A673 (cell line): ENCODE measurements around the gene KIAA0040. TPM values are rescaled to one million over a fixed set of nuclear protein-coding genes. Genes with fewer than 3 reads are reported as not detected.

ENCODE experiments used
- BruUV-seq: library from RNA; stranded (reverse); fragments of 400-500 nt; replicated peaks from 2 replicates; lab custom pipeline; 2021; lab: Mats Ljungman, UMichigan
- CTCF ChIA-PET: fragments of 300-600 bp; sonication (Branson Sonifier 250); formaldehyde crosslinking; loops from one replicate; lab custom pipeline; 2022; ENCODE audit warnings: antibody characterized with exemption; lab: Charles Lee
- POLR2A ChIA-PET: fragments of 300-600 bp; sonication (Branson Sonifier 250); formaldehyde crosslinking; loops from one replicate; lab custom pipeline; 2022; ENCODE audit warnings: antibody characterized with exemption; ENCODE audit not compliant: low non-redundant PET; lab: Charles Lee
- DNase-seq: peaks from one replicate; pipeline ENCODE4 v3.0.0-alpha.2; 2015; ENCODE audit warnings: low spot score
- H3K27ac ChIP-seq: fragments of 200-600 bp; sonication (generic); 2 replicates; pipeline ENCODE4 v1.5.1; 2016; ENCODE audit warnings: mixed run types, low read depth, mild to moderate bottlenecking, mixed read lengths, antibody characterized with exemption, low read length; ENCODE audit not compliant: poor library complexity, severe bottlenecking
- H3K27me3 ChIP-seq: fragments of 200-600 bp; sonication (generic); replicated peaks from 2 replicates; pipeline ENCODE4 v1.6.1; 2017; ENCODE audit warnings: mixed run types, low read depth, mild to moderate bottlenecking, mixed read lengths, antibody characterized with exemption, low read length; ENCODE audit not compliant: insufficient read depth, poor library complexity
- H3K36me3 ChIP-seq: fragments of 200-600 bp; sonication (generic); 2 replicates; pipeline ENCODE4 v1.6.1; 2016; ENCODE audit warnings: mixed run types, mild to moderate bottlenecking, mixed read lengths, antibody characterized with exemption, low read length; ENCODE audit not compliant: insufficient read depth, poor library complexity, severe bottlenecking
- H3K4me1 ChIP-seq: fragments of 200-600 bp; sonication (generic); 2 replicates; pipeline ENCODE4 v1.6.1; 2017; ENCODE audit warnings: mixed run types, mild to moderate bottlenecking, mixed read lengths, antibody characterized with exemption, low read length; ENCODE audit not compliant: insufficient read depth, poor library complexity, severe bottlenecking
- H3K4me3 ChIP-seq: fragments of 200-600 bp; sonication (generic); 2 replicates; pipeline ENCODE4 v1.5.1; 2016; ENCODE audit warnings: low read depth, mixed run types, mild to moderate bottlenecking, mixed read lengths, low read length; ENCODE audit not compliant: poor library complexity, severe bottlenecking
- H3K9me3 ChIP-seq: fragments of 200-600 bp; sonication (generic); 2 replicates; pipeline ENCODE4 v1.6.1; 2016; ENCODE audit warnings: mixed run types, low read depth, mild to moderate bottlenecking, mixed read lengths, antibody characterized with exemption, low read length; ENCODE audit not compliant: poor library complexity, severe bottlenecking
- EZH2 ChIP-seq: fragments of 200-600 bp; sonication (generic); IDR thresholded peaks from 2 replicates; pipeline ENCODE4 v1.6.1; 2017; ENCODE audit warnings: borderline replicate concordance, low read depth, mild to moderate bottlenecking, mixed read lengths, antibody characterized with exemption, low read length; ENCODE audit not compliant: poor library complexity, severe bottlenecking
- intact Hi-C: fragments of 100-400 bp; cut with micrococcal nuclease; formaldehyde crosslinking; loops from one replicate; pipeline ENCODE4 v1.10.0; 2022; ENCODE audit not compliant: unreplicated experiment
- total RNA-seq: library from RNA; stranded (reverse); gene quantifications from 2 replicates; pipeline ENCODE4 v1.2.3, GENCODE V29; 2021
- TF ChIP-seq, protein P1 (sequence below): fragments of 300-800, 200-600 bp; sonication (generic); conservative IDR thresholded peaks from 2 replicates; pipeline ENCODE4 v1.5.1; 2017; ENCODE audit warnings: low read depth, mild to moderate bottlenecking, antibody characterized with exemption, low read length, moderate library complexity, mixed read lengths

KIAA0040 gene
- total RNA-seq, 1 experiment from 2014 or later: not detected

DNA sequence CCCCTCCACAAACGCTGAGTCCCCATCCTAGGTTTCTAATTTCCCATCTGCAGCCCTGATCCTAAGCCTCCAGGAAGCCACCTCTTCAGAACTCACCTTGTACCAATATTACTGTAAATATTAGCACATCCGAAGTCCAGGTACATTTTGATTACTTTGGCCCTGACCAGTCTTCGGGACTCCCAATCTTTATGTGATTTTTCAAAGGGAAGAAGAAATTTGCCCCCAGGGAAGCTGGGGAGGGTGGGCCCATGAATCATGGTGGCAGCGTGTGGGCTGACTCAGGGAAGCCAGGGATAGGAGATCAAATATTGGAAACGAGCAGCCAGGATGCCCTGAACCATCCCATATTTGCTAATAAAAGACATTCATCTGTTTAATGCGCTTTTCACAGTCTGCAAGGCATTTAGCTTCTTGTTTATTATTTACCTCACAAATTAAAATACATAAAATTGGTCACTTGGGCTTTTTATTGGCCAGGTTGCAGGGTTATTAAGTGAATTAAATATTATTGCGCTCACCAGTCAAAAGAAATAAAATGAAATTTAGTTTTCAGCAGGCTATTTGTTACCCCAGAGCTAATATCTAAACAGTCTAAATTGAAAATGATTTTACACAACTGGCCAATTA lies 46.6 kb downstream of the KIAA0040 start:
- H3K27ac ChIP-seq: no peak overlapping the region
- no peaks in the 10 kb centered on the region for H3K27me3 ChIP-seq
- POLR2A ChIA-PET: no interaction called here
- DNase-seq: no peak
- H3K36me3 ChIP-seq: no peaks in the 10 kb centered on the region
- H3K9me3 ChIP-seq: no peaks in the 10 kb centered on the region
- CTCF ChIA-PET: interaction anchor here (0.6 to 1.4 kb wide), 7 partner anchors 9 to 738 kb away, joined by 3 to 13 read pairs (median 6); no protein-coding TSS in a partner anchor
- no peak overlapping the region for H3K4me3 ChIP-seq
- H3K4me1 ChIP-seq: no peaks in the 10 kb centered on the region
- BruUV-seq: no TSS peak
- intact Hi-C loops: loop anchor here (5.0 kb wide), 1 partner anchor 119 kb away; no protein-coding TSS in a partner anchor
- TF ChIP-seq EZH2: no peak
- TF ChIP-seq, protein P1, sequence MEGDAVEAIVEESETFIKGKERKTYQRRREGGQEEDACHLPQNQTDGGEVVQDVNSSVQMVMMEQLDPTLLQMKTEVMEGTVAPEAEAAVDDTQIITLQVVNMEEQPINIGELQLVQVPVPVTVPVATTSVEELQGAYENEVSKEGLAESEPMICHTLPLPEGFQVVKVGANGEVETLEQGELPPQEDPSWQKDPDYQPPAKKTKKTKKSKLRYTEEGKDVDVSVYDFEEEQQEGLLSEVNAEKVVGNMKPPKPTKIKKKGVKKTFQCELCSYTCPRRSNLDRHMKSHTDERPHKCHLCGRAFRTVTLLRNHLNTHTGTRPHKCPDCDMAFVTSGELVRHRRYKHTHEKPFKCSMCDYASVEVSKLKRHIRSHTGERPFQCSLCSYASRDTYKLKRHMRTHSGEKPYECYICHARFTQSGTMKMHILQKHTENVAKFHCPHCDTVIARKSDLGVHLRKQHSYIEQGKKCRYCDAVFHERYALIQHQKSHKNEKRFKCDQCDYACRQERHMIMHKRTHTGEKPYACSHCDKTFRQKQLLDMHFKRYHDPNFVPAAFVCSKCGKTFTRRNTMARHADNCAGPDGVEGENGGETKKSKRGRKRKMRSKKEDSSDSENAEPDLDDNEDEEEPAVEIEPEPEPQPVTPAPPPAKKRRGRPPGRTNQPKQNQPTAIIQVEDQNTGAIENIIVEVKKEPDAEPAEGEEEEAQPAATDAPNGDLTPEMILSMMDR: no peak

DNA sequence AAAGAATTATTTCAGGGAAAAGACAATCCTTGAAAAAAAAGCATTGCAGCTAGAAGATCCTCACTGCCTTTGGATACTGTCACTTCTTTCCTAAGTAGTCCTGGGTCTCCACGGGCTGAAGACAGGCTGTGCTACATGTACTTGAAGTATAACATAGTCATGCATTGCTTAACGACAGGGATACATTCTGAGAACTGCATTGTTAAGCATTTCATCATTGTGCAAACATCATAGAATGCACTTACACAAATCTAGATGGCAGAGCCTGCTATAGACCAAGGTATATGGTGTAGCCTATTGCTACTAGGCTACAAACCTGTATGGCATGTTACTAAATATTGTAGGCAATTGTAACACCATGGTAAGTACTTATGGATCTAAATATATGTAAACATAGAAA lies 54.0 kb downstream of the KIAA0040 start:
- Histone ChIP-seq H3K27ac (no peak overlapping the region), H3K4me1 (no peaks in the 10 kb centered on the region), H3K9me3 (no peaks in the 10 kb centered on the region), H3K27me3 (peaks cover 17% of the 10 kb centered on the region), H3K4me3 (no peak overlapping the region), H3K36me3 (no peaks in the 10 kb centered on the region)
- DNase-seq: no peak
- BruUV-seq: no TSS peak
- ChIA-PET POLR2A (no interaction called here), CTCF (no interaction called here)
- intact Hi-C loops: no loop called here
- TF ChIP-seq EZH2: no peak

DNA sequence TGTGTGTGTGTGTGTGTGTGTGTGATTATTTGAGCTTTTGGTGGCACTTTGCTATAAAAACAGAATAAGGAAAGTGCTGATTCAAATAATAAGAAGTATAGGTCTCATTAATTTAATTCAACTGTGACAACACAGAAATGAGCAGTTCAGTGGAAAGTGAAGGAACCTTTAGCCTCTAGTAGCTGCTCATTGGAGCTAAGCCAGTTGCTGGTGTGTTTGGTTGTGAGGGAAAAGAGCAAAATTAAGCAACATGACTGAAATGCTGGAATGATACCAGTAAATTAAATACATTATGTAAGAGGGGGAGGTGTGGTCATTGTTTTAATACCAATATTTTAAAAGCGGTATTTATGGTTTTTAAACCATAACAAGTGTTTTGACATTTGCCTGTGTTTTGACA lies 55.2 kb downstream of the KIAA0040 start:
- TF ChIP-seq EZH2: no peak
- TF ChIP-seq, protein P1: no peak
- Histone ChIP-seq H3K4me1 (no peaks in the 10 kb centered on the region), H3K36me3 (no peaks in the 10 kb centered on the region), H3K4me3 (no peak overlapping the region), H3K27ac (no peak overlapping the region), H3K27me3 (peaks cover 17% of the 10 kb centered on the region), H3K9me3 (no peaks in the 10 kb centered on the region)
- no TSS peak for BruUV-seq
- POLR2A ChIA-PET: no interaction called here
- CTCF ChIA-PET: no interaction called here
- intact Hi-C loops: no loop called here
- no peak for DNase-seq

DNA sequence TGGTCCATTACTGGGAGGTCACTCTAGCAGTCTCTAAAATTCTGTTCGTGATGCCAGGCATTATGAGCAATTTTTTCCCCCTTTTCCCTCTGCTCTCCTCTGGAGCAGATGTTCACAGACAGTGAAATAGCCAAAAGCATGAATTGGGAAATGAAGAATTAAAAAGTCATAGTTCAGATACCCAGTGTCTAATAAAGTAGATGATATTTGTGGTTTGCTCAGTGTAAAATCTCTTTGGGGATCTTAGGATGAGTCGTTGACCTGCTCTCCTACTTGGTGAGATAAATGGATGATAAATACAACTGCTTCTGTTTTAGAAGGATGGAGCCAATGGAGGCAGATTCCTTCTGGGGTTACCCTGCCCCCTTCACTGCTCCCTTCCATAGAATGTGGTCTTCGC lies 56.3 kb downstream of the KIAA0040 start:
- H3K27ac ChIP-seq: no peak overlapping the region
- no peak for DNase-seq
- no peaks in the 10 kb centered on the region for H3K9me3 ChIP-seq
- CTCF ChIA-PET: no interaction called here
- H3K36me3 ChIP-seq: no peaks in the 10 kb centered on the region
- no peak overlapping the region for H3K4me3 ChIP-seq
- POLR2A ChIA-PET: no interaction called here
- TF ChIP-seq EZH2: no peak
- TF ChIP-seq, protein P1: no peak
- intact Hi-C loops: no loop called here
- H3K4me1 ChIP-seq: no peaks in the 10 kb centered on the region
- peaks cover 17% of the 10 kb centered on the region for H3K27me3 ChIP-seq
- BruUV-seq: no TSS peak
